ENCODE results near the gene AGAP2.

Gene AGAP2

DNA sequence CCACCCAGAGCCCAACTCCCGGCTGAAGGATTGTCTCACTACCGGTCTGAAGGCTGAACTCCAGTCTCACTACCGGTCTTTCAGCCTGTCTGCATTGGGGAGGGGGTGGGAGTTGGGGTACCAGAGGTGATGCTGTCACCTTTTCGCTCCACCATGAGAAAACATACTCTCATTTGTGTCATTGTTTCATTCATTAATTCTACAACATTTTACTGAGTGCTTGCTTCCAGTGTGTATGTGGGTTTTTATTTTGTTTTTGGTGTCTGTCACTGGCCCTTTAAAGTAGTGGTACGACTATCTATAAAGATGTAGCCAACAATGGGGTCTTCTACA lies 14.1 kb upstream of the AGAP2 start (continued):
- TF ChIP-seq ZNF274 (IDR thresholded peaks at IDR 0.05; ENCODE audit: low read length) (no peak), ZNF274 (tag by site-specific recombination; IDR thresholded peaks at IDR 0.05; ENCODE audit: borderline replicate concordance) (no peak), ZNF610 (tag by site-specific recombination; IDR thresholded peaks at IDR 0.05; ENCODE audit: borderline replicate concordance) (no peak), ZNF391 (tag by site-specific recombination; IDR thresholded peaks at IDR 0.05; ENCODE audit: borderline replicate concordance, low read depth) (no peak), OSR2 (tag by site-specific recombination; IDR thresholded peaks at IDR 0.05) (peak; percentile 3; the same call in 1 of the 2 replicates), SP7 (tag by site-specific recombination; IDR thresholded peaks at IDR 0.05) (no peak), HOXD13 (CRISPR knock-in tag; IDR thresholded peaks at IDR 0.05; ENCODE audit: borderline replicate concordance) (no peak)
- TF ChIP-seq, protein P1, sequence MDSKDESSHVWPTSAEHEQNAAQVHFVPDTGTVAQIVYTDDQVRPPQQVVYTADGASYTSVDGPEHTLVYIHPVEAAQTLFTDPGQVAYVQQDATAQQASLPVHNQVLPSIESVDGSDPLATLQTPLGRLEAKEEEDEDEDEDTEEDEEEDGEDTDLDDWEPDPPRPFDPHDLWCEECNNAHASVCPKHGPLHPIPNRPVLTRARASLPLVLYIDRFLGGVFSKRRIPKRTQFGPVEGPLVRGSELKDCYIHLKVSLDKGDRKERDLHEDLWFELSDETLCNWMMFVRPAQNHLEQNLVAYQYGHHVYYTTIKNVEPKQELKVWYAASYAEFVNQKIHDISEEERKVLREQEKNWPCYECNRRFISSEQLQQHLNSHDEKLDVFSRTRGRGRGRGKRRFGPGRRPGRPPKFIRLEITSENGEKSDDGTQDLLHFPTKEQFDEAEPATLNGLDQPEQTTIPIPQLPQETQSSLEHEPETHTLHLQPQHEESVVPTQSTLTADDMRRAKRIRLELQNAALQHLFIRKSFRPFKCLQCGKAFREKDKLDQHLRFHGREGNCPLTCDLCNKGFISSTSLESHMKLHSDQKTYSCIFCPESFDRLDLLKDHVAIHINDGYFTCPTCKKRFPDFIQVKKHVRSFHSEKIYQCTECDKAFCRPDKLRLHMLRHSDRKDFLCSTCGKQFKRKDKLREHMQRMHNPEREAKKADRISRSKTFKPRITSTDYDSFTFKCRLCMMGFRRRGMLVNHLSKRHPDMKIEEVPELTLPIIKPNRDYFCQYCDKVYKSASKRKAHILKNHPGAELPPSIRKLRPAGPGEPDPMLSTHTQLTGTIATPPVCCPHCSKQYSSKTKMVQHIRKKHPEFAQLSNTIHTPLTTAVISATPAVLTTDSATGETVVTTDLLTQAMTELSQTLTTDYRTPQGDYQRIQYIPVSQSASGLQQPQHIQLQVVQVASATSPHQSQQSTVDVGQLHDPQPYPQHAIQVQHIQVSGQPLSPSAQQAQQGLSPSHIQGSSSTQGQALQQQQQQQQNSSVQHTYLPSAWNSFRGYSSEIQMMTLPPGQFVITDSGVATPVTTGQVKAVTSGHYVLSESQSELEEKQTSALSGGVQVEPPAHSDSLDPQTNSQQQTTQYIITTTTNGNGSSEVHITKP (tag by site-specific recombination; IDR thresholded peaks at IDR 0.05) = peak; percentile 86

DNA sequence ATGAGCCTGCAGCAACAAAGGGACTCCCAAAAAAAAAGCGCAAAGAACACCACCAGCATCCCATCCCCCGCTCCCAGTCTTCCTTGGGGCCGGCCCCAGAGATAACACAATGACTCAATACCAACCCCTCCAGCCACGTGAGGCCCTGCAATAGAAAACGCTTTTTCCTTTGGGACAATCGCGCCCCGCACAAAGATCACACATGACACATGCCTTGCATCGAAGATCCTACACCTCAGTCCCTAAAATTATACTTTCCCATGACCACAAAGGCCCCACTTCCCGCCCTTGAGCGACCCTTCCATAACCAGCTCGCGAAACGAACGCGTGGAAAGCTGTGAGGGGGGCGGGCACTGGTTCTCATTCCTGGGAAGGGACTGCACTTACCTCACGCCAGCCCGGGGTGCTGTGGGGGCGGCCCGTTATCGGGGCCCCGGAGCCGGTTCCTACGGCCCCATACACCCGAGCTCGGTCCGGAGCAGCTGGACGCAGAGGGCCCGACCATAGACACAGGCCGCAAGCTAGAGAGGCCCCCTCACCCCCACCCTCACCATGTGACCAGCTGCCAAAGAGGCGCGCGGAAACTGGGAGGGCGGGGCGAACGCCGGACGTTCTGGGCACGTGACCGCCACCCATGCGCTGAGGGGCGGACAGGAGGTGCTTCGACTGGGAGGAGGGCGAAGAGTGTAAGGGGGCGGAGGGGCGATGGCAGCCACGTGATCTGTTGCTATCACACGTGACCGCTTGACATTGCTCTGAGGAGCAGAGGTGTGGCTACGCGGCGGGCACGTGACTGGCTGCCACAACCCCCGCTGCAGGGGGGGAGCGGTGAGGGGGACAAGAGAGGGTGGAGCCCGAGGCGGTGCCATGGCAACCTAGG lies 13.5 kb upstream of the AGAP2 start, which contains the start of gene CDK4:
CDK4 (minus strand) TSS at position 523 of the 880 bp plus-strand sequence. CDS start 593 bp downstream, outside the sequence.
- H3K4me1 ChIP-seq (ENCODE audit: control insufficient read depth, insufficient read depth, low read length) = peaks cover 16% of the 10 kb centered on the region
- no peaks in the 10 kb centered on the region for H3K9me3 ChIP-seq (ENCODE audit: control insufficient read depth, insufficient read depth, low read depth, low read length)
- ChIA-PET POLR2A (interaction anchor here (0.7 to 1.2 kb wide), 7 partner anchors 14 to 293 kb away, joined by 3 to 6 read pairs (median 3); partner anchors contain the start of genes DDIT3, EEF1AKMT3, METTL1 and TSFM), CTCF (interaction anchor here (0.6 to 0.7 kb wide), 2 partner anchors 9 to 15 kb away, joined by 3 to 5 read pairs; no protein-coding TSS in a partner anchor)
- peaks cover 17 to 48% of the 10 kb centered on the region in 2 experiments for H3K36me3 ChIP-seq (ENCODE audit: control insufficient read depth in 2 of 2, insufficient read depth in 1 of 2, low read length in 2 of 2)
- peak within 1 kb of the TSS; percentile 83 for H3K4me3 ChIP-seq (ENCODE audit: low read depth, low read length)
- H3K27ac ChIP-seq (ENCODE audit: extremely low read depth, low read depth, low read length) = peak within 1 kb of the TSS; percentile 84
- TF ChIP-seq ZNF658 (tag by site-specific recombination; IDR thresholded peaks at IDR 0.05) = no peak
- no peak for TF ChIP-seq TRIM28 (IDR thresholded peaks at IDR 0.05; ENCODE audit: borderline replicate concordance, low read length)
- TF ChIP-seq ZNF521 (tag by site-specific recombination; IDR thresholded peaks at IDR 0.05) = no peak
- peak; percentile 98 for TF ChIP-seq KLF9 (tag by site-specific recombination; IDR thresholded peaks at IDR 0.05; ENCODE audit: low read depth)
- TF ChIP-seq BCL11A (tag by site-specific recombination; IDR thresholded peaks at IDR 0.05; ENCODE audit: low read depth) = 0 out of 2 replicates have a peak, but pooled peaks have one; percentile 23
- TF ChIP-seq KLF1 (tag by site-specific recombination; IDR thresholded peaks at IDR 0.05) = peak; percentile 98
- peak; percentile 99 for TF ChIP-seq GLIS2 (tag by site-specific recombination; IDR thresholded peaks at IDR 0.05)
- peak; percentile 89 for TF ChIP-seq SP7 (tag by site-specific recombination; IDR thresholded peaks at IDR 0.05)
- TF ChIP-seq ZBTB17 (tag by site-specific recombination; IDR thresholded peaks at IDR 0.05) = peak; percentile 85
- no peak for TF ChIP-seq ZNF175 (tag by site-specific recombination; IDR thresholded peaks at IDR 0.05)
- no peak for TF ChIP-seq ZNF211 (tag by site-specific recombination; IDR thresholded peaks at IDR 0.05; ENCODE audit: low read depth)
- TF ChIP-seq ZNF555 (tag by site-specific recombination; conservative IDR thresholded peaks at IDR 0.05) = no peak
- TF ChIP-seq, protein P2, sequence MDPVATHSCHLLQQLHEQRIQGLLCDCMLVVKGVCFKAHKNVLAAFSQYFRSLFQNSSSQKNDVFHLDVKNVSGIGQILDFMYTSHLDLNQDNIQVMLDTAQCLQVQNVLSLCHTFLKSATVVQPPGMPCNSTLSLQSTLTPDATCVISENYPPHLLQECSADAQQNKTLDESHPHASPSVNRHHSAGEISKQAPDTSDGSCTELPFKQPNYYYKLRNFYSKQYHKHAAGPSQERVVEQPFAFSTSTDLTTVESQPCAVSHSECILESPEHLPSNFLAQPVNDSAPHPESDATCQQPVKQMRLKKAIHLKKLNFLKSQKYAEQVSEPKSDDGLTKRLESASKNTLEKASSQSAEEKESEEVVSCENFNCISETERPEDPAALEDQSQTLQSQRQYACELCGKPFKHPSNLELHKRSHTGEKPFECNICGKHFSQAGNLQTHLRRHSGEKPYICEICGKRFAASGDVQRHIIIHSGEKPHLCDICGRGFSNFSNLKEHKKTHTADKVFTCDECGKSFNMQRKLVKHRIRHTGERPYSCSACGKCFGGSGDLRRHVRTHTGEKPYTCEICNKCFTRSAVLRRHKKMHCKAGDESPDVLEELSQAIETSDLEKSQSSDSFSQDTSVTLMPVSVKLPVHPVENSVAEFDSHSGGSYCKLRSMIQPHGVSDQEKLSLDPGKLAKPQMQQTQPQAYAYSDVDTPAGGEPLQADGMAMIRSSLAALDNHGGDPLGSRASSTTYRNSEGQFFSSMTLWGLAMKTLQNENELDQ (tag by site-specific recombination; IDR thresholded peaks at IDR 0.05; ENCODE audit: low read depth) = no peak
- peak; percentile 50; the same call in 1 of the 2 replicates for TF ChIP-seq ZIC2 (tag by site-specific recombination; IDR thresholded peaks at IDR 0.05)
- peak; percentile 33; the same call in 1 of the 2 replicates for TF ChIP-seq YY2 (tag by site-specific recombination; IDR thresholded peaks at IDR 0.05)
- TF ChIP-seq, protein P3, sequence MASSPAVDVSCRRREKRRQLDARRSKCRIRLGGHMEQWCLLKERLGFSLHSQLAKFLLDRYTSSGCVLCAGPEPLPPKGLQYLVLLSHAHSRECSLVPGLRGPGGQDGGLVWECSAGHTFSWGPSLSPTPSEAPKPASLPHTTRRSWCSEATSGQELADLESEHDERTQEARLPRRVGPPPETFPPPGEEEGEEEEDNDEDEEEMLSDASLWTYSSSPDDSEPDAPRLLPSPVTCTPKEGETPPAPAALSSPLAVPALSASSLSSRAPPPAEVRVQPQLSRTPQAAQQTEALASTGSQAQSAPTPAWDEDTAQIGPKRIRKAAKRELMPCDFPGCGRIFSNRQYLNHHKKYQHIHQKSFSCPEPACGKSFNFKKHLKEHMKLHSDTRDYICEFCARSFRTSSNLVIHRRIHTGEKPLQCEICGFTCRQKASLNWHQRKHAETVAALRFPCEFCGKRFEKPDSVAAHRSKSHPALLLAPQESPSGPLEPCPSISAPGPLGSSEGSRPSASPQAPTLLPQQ (tag by site-specific recombination; IDR thresholded peaks at IDR 0.05) = peak; percentile 86
- TF ChIP-seq, protein P4, sequence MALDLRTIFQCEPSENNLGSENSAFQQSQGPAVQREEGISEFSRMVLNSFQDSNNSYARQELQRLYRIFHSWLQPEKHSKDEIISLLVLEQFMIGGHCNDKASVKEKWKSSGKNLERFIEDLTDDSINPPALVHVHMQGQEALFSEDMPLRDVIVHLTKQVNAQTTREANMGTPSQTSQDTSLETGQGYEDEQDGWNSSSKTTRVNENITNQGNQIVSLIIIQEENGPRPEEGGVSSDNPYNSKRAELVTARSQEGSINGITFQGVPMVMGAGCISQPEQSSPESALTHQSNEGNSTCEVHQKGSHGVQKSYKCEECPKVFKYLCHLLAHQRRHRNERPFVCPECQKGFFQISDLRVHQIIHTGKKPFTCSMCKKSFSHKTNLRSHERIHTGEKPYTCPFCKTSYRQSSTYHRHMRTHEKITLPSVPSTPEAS (tag by site-specific recombination; IDR thresholded peaks at IDR 0.05) = no peak
- no peak for TF ChIP-seq ZNF214 (tag by site-specific recombination; IDR thresholded peaks at IDR 0.05; ENCODE audit: borderline replicate concordance)
